Measurements from ENCODE around the gene VPS41.

VPS41 gene

GRCh38 chr7:38748056-38748610, 160.9 kb downstream of the VPS41 start:
- H3K9me3 ChIP-seq (ENCODE audit: control insufficient read depth, insufficient read depth, low read depth, low read length) = no peaks in the 10 kb centered on the region
- TF ChIP-seq ZNF623 (tag by site-specific recombination; IDR thresholded peaks at IDR 0.05) (no peak), ZNF23 (tag by site-specific recombination; IDR thresholded peaks at IDR 0.05; ENCODE audit: borderline replicate concordance) (no peak)
- ChIA-PET POLR2A (interaction anchor here (0.6 kb wide), 1 partner anchor 827 kb away, joined by 3 read pairs; no protein-coding TSS in a partner anchor), CTCF (no interaction called here)
- no peak overlapping the region for H3K27ac ChIP-seq (ENCODE audit: extremely low read depth, low read depth, low read length)
- H3K4me3 ChIP-seq (ENCODE audit: low read depth, low read length) = no peak overlapping the region
- H3K4me1 ChIP-seq (ENCODE audit: control insufficient read depth, insufficient read depth, low read length) = no peaks in the 10 kb centered on the region
- peaks cover 5 to 14% of the 10 kb centered on the region in 2 experiments; a peak in 2 of 3 replicates for H3K36me3 ChIP-seq (ENCODE audit: control insufficient read depth in 2 of 2, insufficient read depth in 1 of 2, low read length in 2 of 2)

GRCh38 chr7:38746438-38746837, 162.6 kb downstream of the VPS41 start:
- CTCF ChIA-PET = interaction anchor here (1.3 kb wide), 1 partner anchor 707 kb away, joined by 3 read pairs; no protein-coding TSS in a partner anchor
- TF ChIP-seq ZNF585B (tag by site-specific recombination; IDR thresholded peaks at IDR 0.05) (no peak), ZNF785 (tag by site-specific recombination; IDR thresholded peaks at IDR 0.05) (no peak), KLF9 (tag by site-specific recombination; IDR thresholded peaks at IDR 0.05; ENCODE audit: low read depth) (no peak), ZBTB44 (tag by site-specific recombination; IDR thresholded peaks at IDR 0.05) (no peak), ZNF302 (tag by site-specific recombination; IDR thresholded peaks at IDR 0.05; ENCODE audit: low read depth) (no peak), ZNF623 (tag by site-specific recombination; IDR thresholded peaks at IDR 0.05) (no peak), ZNF433 (tag by site-specific recombination; IDR thresholded peaks at IDR 0.05; ENCODE audit: low read depth) (no peak), ZFP41 (tag by site-specific recombination; IDR thresholded peaks at IDR 0.05; ENCODE audit: borderline replicate concordance) (no peak), SALL2 (tag by site-specific recombination; IDR thresholded peaks at IDR 0.05; ENCODE audit: borderline replicate concordance) (no peak), ELK4 (IDR thresholded peaks at IDR 0.05; ENCODE audit: borderline replicate concordance, low read depth, low read length) (no peak), ZNF830 (tag by site-specific recombination; IDR thresholded peaks at IDR 0.05; ENCODE audit: low read depth) (no peak)
- H3K4me3 ChIP-seq (ENCODE audit: low read depth, low read length) = no peak overlapping the region
- POLR2A ChIA-PET = no interaction called here
- H3K9me3 ChIP-seq (ENCODE audit: control insufficient read depth, insufficient read depth, low read depth, low read length) = no peaks in the 10 kb centered on the region
- H3K27ac ChIP-seq (ENCODE audit: extremely low read depth, low read depth, low read length) = no peak overlapping the region
- H3K36me3 ChIP-seq (ENCODE audit: control insufficient read depth in 2 of 2, insufficient read depth in 1 of 2, low read length in 2 of 2) = peaks cover 5 to 9% of the 10 kb centered on the region in 2 experiments; a peak in 2 of 3 replicates
- H3K4me1 ChIP-seq (ENCODE audit: control insufficient read depth, insufficient read depth, low read length) = no peaks in the 10 kb centered on the region

GRCh38 chr7:38744746-38745145, 164.2 kb downstream of the VPS41 start:
- CTCF ChIA-PET = no interaction called here
- Histone ChIP-seq H3K27ac (ENCODE audit: extremely low read depth, low read depth, low read length) (no peak overlapping the region), H3K36me3 (ENCODE audit: control insufficient read depth in 2 of 2, insufficient read depth in 1 of 2, low read length in 2 of 2) (peaks cover 5 to 16% of the 10 kb centered on the region in 2 experiments; a peak in 2 of 3 replicates), H3K4me1 (ENCODE audit: control insufficient read depth, insufficient read depth, low read length) (no peaks in the 10 kb centered on the region), H3K9me3 (ENCODE audit: control insufficient read depth, insufficient read depth, low read depth, low read length) (no peaks in the 10 kb centered on the region), H3K4me3 (ENCODE audit: low read depth, low read length) (no peak overlapping the region)
- no peak for TF ChIP-seq ZIC2 (tag by site-specific recombination; IDR thresholded peaks at IDR 0.05)
- TF ChIP-seq ZSCAN5A (tag by site-specific recombination; IDR thresholded peaks at IDR 0.05) = no peak
- no peak for TF ChIP-seq ZNF558 (tag by site-specific recombination; IDR thresholded peaks at IDR 0.05)
- TF ChIP-seq KLF1 (tag by site-specific recombination; IDR thresholded peaks at IDR 0.05) = no peak
- no peak for TF ChIP-seq ZNF292 (tag by site-specific recombination; IDR thresholded peaks at IDR 0.05; ENCODE audit: borderline replicate concordance, low read depth)
- TF ChIP-seq ZNF354C (tag by site-specific recombination; IDR thresholded peaks at IDR 0.05; ENCODE audit: borderline replicate concordance, low read depth) = no peak
- TF ChIP-seq IKZF3 (tag by site-specific recombination; IDR thresholded peaks at IDR 0.05) = no peak
- no peak for TF ChIP-seq ZNF37A (tag by site-specific recombination; IDR thresholded peaks at IDR 0.05)
- TF ChIP-seq ZNF26 (tag by site-specific recombination; IDR thresholded peaks at IDR 0.05) = no peak
- TF ChIP-seq ZNF19 (tag by site-specific recombination; IDR thresholded peaks at IDR 0.05; ENCODE audit: low read depth) = no peak
- no peak for TF ChIP-seq ZNF621 (tag by site-specific recombination; IDR thresholded peaks at IDR 0.05)
- no peak for TF ChIP-seq ZNF785 (tag by site-specific recombination; IDR thresholded peaks at IDR 0.05)
- TF ChIP-seq ZNF302 (tag by site-specific recombination; IDR thresholded peaks at IDR 0.05; ENCODE audit: low read depth) = no peak
- TF ChIP-seq ZNF600 (tag by site-specific recombination; IDR thresholded peaks at IDR 0.05) = no peak
- no peak for TF ChIP-seq ZNF488 (tag by site-specific recombination; IDR thresholded peaks at IDR 0.05)
- POLR2A ChIA-PET = no interaction called here

Data from HEK293 (cell line).